Heart right ventricle (tissue), 16 donors: Measurements from ENCODE around the gene MLIP. TPM values are rescaled to one million over a fixed set of nuclear protein-coding genes. Genes with fewer than 3 reads are reported as not detected.

Source experiments
- ATAC-seq, 8 donors: fragments of 200-7000 bp; cut with Tn5 transposase; one replicate each; pipeline ENCODE4 v1.9.1; 2020; ENCODE audit warnings: mild to moderate bottlenecking in 8 of 8, moderate library complexity in 8 of 8, moderate number of reproducible peaks in 1 of 8
- DNase-seq, 2 donors: peaks; one replicate each; pipeline ENCODE4 v3.0.0-alpha.2; 2020
- H3K27ac ChIP-seq, 10 donors: fragments of 200-600 bp; sonication (generic) in 2 of 10; one replicate each; pipeline versions ENCODE4 v1.5.0 to v1.8.0; 2020 to 2022; ENCODE audit warnings: mild to moderate bottlenecking in 3 of 10
- H3K27me3 ChIP-seq, 7 donors: fragments of 200-600 bp; one replicate each; pipeline ENCODE4 v1.8.0; 2021 to 2022; ENCODE audit warnings: mild to moderate bottlenecking in 2 of 7
- H3K36me3 ChIP-seq, 9 donors: fragments of 200-600 bp; sonication (generic) in 1 of 9; one replicate each; pipeline versions ENCODE4 v1.5.0 to v1.8.0; 2020 to 2022; ENCODE audit warnings: mild to moderate bottlenecking in 2 of 9
- H3K4me1 ChIP-seq, 9 donors: fragments of 200-600 bp; sonication (generic) in 1 of 9; one replicate each; pipeline versions ENCODE4 v1.5.0 to v1.8.0; 2020 to 2022; ENCODE audit warnings: mild to moderate bottlenecking in 4 of 9
- H3K4me3 ChIP-seq, 10 donors: fragments of 200-600 bp; sonication (generic) in 2 of 10; one replicate each; pipeline versions ENCODE4 v1.5.0 to v1.8.0; 2020 to 2022; ENCODE audit warnings: mild to moderate bottlenecking in 7 of 10, moderate library complexity in 2 of 10
- H3K9me3 ChIP-seq, 11 donors: fragments of 200-600 bp in 10 of 11; sonication (generic) in 2 of 11; one replicate each; pipeline versions ENCODE4 v1.5.0 to v1.8.0; 2013 to 2022; ENCODE audit warnings: mild to moderate bottlenecking in 2 of 11, control low read depth in 1 of 11, moderate library complexity in 1 of 11
- WGBS, 2 donors: extraction: QIAGEN DNeasy Blood & Tissue Kit; methylation state at CpG; one replicate each; pipeline ENCODE4 v1.1.7; 2013; ENCODE audit warnings: inconsistent platforms in 1 of 2; 5-methylcytosine and 5-hydroxymethylcytosine counted together
- intact Hi-C, 10 donors: fragments of 100-400 bp; cut with DNase I; formaldehyde crosslinking; loops; one replicate each; pipeline versions ENCODE4 v1.11.1 to v1.14.2; 2022
- polyA plus RNA-seq, 2 donors: library from polyadenylated mRNA; stranded (reverse); fragments of 200-250 nt; gene quantifications; one replicate each; pipeline ENCODE4 v1.2.3, GENCODE V29; 2013
- total RNA-seq, 10 donors: library from RNA; stranded (reverse); fragmentation: NEBNext Ultra II Directional in 3 of 10; extraction: Animal tissue kit (Norgen Biotek cat#: 25700) in 3 of 10; gene quantifications; one replicate each; pipeline versions ENCODE4 v1.2.1 to v1.2.4, GENCODE V29; 2021 to 2023
- TF ChIP-seq, protein P1 (sequence below), 9 donors: fragments of 200-600 bp; sonication (generic) in 2 of 9; IDR thresholded peaks; one replicate each; pipeline versions ENCODE4 v1.5.0 to v1.8.0; 2021 to 2022; ENCODE audit warnings: antibody characterized with exemption in 9 of 9, mild to moderate bottlenecking in 5 of 9, moderate library complexity in 1 of 9
- donor health status: Arrhythmogenic right ventricular cardiomyopathy.
- donor health status: ischemic (EF 13 %, LVEDD 7.1; RV severe dilation, severe dysfunction).
- donor health status: healthy with polysubstance abuse.
- donor health status: DM: no; HTN: yes; CAD: no.
- donor health status: DM: no; HTN: no; CAD: no.
- donor health status: ischemic (EF 25% LVEDD 6.9; RV normal size, moderate dysfunction).
- donor health status: ischemic (EF 25% LVEDD 5.7; RV mildly dilated, moderate dysfunction).
- donor health status: healthy.
- donor health status: DM: yes; HTN: yes; CAD: no.
- donor health status: Ischemic cardiomyopathy.
- donor health status: ischemic (EF 35%, LVEDD 5.7; RV mildly dilated, moderate dysfunction).
- donor health status: nonischemic (EF 11% LVEDD 7.7; RV severe dilation, severe dysfunction).
- donor health status: DM: yes; HTN: yes; CAD: no.
- donor health status: PGD.
- donor health status: ischemic (EF 29% LVEDD 5.4; RV normal size, mild dysfunction).
- donor health status: nonischemic (EF 23%, LVEDD 6.1; RV moderate dilation, normal function).

The MLIP gene
- total and polyA plus RNA-seq, 12 donors = 102 to 486 (median 394) TPM

GRCh38 chr6:54084231-54084630 is 27.0 kb upstream of the MLIP start:
- intact Hi-C loops = loop anchor here in 1 of 10 donors (10.0 kb wide), 1 partner anchor 69 kb away; no protein-coding TSS in a partner anchor
- Histone ChIP-seq H3K27me3 (no peaks in the 10 kb centered on the region), H3K36me3 (no peaks in the 10 kb centered on the region), H3K4me1 (peaks cover 0 to 72% (median 40%) of the 10 kb centered on the region in 9 donors), H3K4me3 (no peak overlapping the region), H3K27ac (peak overlapping the region in 5 of 10 donors; percentile 61 to 84 (median 77)), H3K9me3 (no peaks in the 10 kb centered on the region)
- DNase-seq (no peak), ATAC-seq (peak in 1 of 8 donors; percentile 47)
- TF ChIP-seq, protein P1, sequence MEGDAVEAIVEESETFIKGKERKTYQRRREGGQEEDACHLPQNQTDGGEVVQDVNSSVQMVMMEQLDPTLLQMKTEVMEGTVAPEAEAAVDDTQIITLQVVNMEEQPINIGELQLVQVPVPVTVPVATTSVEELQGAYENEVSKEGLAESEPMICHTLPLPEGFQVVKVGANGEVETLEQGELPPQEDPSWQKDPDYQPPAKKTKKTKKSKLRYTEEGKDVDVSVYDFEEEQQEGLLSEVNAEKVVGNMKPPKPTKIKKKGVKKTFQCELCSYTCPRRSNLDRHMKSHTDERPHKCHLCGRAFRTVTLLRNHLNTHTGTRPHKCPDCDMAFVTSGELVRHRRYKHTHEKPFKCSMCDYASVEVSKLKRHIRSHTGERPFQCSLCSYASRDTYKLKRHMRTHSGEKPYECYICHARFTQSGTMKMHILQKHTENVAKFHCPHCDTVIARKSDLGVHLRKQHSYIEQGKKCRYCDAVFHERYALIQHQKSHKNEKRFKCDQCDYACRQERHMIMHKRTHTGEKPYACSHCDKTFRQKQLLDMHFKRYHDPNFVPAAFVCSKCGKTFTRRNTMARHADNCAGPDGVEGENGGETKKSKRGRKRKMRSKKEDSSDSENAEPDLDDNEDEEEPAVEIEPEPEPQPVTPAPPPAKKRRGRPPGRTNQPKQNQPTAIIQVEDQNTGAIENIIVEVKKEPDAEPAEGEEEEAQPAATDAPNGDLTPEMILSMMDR (IDR thresholded peaks at IDR 0.05) = no peak
- WGBS, 2 donors = 32 to 50% methylated on average over 2 of the region's 2 CpGs

GRCh38 chr6:54085047-54085446 is 26.2 kb upstream of the MLIP start:
- DNase-seq (no peak), ATAC-seq (peak in 7 of 8 donors; percentile 43 to 82 (median 62))
- WGBS, 2 donors = 14 to 23% methylated on average over 2 of the region's 2 CpGs
- intact Hi-C loops = loop anchor here in 1 of 10 donors (10.0 kb wide), 1 partner anchor 70 kb away; no protein-coding TSS in a partner anchor
- Histone ChIP-seq H3K27me3 (no peaks in the 10 kb centered on the region), H3K4me3 (no peak overlapping the region), H3K27ac (peak overlapping the region in 9 of 10 donors; percentile 61 to 84 (median 74)), H3K36me3 (no peaks in the 10 kb centered on the region), H3K4me1 (peaks cover 0 to 72% (median 36%) of the 10 kb centered on the region in 9 donors), H3K9me3 (no peaks in the 10 kb centered on the region)
- TF ChIP-seq, protein P1 (IDR thresholded peaks at IDR 0.05) = no peak

- Histone ChIP-seq H3K27ac (peak overlapping the region in 9 of 10 donors; percentile 61 to 84 (median 74)), H3K27me3 (no peaks in the 10 kb centered on the region), H3K4me3 (no peak overlapping the region), H3K4me1 (peaks cover 0 to 72% (median 36%) of the 10 kb centered on the region in 9 donors), H3K36me3 (no peaks in the 10 kb centered on the region), H3K9me3 (no peaks in the 10 kb centered on the region)
- 12 to 18% methylated on average over 2 of the region's 2 CpGs for WGBS, 2 donors
- intact Hi-C loops = loop anchor here in 1 of 10 donors (10.0 kb wide), 1 partner anchor 71 kb away; no protein-coding TSS in a partner anchor
- TF ChIP-seq, protein P1 (IDR thresholded peaks at IDR 0.05) = no peak
- ATAC-seq (peak; percentile 77 to 95 (median 89)), DNase-seq (peak in 1 of 2 donors; percentile 42)
Measured at GRCh38 chr6:54085541-54085940, 25.7 kb upstream of the MLIP start.

DNA sequence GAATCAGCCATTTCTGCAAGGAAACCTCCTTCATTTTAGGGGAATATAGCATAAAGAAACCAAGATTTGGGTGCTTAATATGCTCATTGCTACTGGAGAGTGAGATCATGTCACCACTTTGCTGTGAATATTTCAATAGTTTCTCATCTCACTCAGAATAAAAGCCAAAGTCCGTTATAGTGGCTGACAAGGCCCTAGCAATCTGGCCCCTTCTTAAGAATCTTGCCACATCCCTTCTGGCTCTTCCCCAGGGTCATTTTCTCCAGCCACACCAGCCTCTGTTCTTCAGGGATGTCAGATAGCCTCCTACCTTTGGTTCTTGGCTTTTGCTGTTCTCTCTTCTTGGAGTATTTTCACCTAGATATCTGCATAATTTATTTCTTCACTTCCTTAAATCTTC is 24.8 kb upstream of the MLIP start:
- WGBS, 2 donors = 28 to 33% methylated on average over 1 of the region's 1 CpG
- H3K9me3 ChIP-seq = no peaks in the 10 kb centered on the region
- no peaks in the 10 kb centered on the region for H3K27me3 ChIP-seq
- no peak for DNase-seq
- TF ChIP-seq, protein P1 (IDR thresholded peaks at IDR 0.05) = no peak
- no peak overlapping the region for H3K4me3 ChIP-seq
- H3K27ac ChIP-seq = peak overlapping the region in 9 of 10 donors; percentile 61 to 84 (median 74)
- no peak for ATAC-seq
- intact Hi-C loops = loop anchor here in 1 of 10 donors (10.0 kb wide), 1 partner anchor 72 kb away; no protein-coding TSS in a partner anchor
- no peaks in the 10 kb centered on the region for H3K36me3 ChIP-seq
- H3K4me1 ChIP-seq = peaks cover 0 to 74% (median 36%) of the 10 kb centered on the region in 9 donors
